Measurements from ENCODE around the gene ADNP.

DNA sequence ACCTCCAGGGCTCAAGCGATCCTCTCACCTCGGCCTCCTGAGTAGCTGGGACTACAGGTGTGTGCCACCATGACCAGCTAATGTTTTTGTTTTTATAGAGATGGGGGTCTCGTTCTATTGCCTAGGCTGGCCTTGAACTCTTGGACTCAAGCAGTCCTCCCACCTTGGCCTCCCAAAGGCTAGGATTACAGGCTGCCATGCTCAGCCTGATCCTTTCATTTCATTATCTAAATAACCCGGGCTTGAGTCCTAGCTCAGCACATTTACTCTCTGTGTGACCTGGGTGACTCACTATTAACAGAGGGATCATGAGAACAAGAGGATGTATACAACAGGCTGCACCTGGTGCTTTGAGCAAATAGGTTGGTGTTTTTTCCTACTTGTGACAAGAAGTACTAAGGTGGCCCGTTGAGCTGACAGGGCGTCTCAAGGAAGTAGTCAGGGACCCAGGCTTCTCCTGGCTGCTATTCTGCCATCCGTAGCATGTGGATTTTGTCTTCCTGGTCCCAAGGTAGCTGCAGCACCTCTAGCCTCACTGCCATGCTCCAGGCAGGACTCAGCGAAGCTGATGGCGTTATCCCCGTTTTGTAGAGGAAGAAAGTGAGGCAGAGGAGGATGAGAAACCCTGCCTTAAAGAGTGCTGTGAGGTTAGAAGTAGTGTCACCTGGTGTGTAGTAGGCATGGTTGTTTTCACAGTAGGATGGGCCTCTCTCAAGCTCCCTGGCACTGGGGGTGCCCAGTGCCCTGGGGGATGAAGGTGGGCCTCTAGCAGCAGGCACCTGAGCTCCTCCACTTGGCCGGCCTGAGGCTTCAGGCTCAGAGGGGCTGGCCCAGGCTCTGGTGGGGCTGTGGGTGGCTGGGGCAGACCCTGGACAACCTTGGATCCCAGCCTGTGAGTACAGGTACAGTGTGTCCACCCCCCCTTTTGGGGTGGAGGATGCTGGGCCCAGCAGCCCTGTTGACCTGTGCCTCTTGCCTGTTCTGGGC is 62.4 kb downstream of the ADNP start:
- no peak for TF ChIP-seq POLR2A (IDR thresholded peaks at IDR 0.05)
- TF ChIP-seq, protein P1, sequence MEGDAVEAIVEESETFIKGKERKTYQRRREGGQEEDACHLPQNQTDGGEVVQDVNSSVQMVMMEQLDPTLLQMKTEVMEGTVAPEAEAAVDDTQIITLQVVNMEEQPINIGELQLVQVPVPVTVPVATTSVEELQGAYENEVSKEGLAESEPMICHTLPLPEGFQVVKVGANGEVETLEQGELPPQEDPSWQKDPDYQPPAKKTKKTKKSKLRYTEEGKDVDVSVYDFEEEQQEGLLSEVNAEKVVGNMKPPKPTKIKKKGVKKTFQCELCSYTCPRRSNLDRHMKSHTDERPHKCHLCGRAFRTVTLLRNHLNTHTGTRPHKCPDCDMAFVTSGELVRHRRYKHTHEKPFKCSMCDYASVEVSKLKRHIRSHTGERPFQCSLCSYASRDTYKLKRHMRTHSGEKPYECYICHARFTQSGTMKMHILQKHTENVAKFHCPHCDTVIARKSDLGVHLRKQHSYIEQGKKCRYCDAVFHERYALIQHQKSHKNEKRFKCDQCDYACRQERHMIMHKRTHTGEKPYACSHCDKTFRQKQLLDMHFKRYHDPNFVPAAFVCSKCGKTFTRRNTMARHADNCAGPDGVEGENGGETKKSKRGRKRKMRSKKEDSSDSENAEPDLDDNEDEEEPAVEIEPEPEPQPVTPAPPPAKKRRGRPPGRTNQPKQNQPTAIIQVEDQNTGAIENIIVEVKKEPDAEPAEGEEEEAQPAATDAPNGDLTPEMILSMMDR (IDR thresholded peaks at IDR 0.05): no peak
- no peak for TF ChIP-seq EP300 (IDR thresholded peaks at IDR 0.05)
